Right atrium auricular region (tissue), 2 donors: ENCODE measurements around the gene MYO18B. TPM values are rescaled to one million over a fixed set of nuclear protein-coding genes. Genes with fewer than 3 reads are reported as not detected.

Source experiments
- DNase-seq: peaks from one replicate; pipeline ENCODE4 v3.0.0-alpha.2; 2019; ENCODE audit warnings: low spot score
- H3K27ac ChIP-seq, 2 donors: fragments of 200-600 bp; sonication (generic); 1 replicate in 1 of 2; 2 replicates in 1 of 2; pipeline ENCODE4 v1.5.1; 2016 to 2019
- H3K27me3 ChIP-seq, 2 donors: fragments of 200-600 bp; sonication (generic); one replicate each; pipeline versions ENCODE4 v1.5.1 to v1.6.0; 2017 to 2019
- H3K36me3 ChIP-seq: fragments of 200-600 bp; sonication (generic); one replicate; pipeline ENCODE4 v1.5.1; 2016
- H3K4me1 ChIP-seq, 2 donors: fragments of 200-600 bp; sonication (generic); one replicate each; pipeline versions ENCODE4 v1.5.1 to v1.6.0; 2017 to 2019
- H3K4me3 ChIP-seq, 2 donors: fragments of 200-600 bp; sonication (generic); 1 replicate in 1 of 2; 2 replicates in 1 of 2; pipeline ENCODE4 v1.5.1; 2017 to 2019; ENCODE audit warnings: mild to moderate bottlenecking in 1 of 2, moderate library complexity in 1 of 2
- H3K9me3 ChIP-seq, 2 donors: fragments of 200-600 bp; sonication (generic); one replicate each; pipeline ENCODE4 v1.5.1; 2019
- total RNA-seq, 2 donors: library from RNA; depleted of rRNA; stranded (reverse); fragments of >200 nt; gene quantifications; one replicate each; pipeline ENCODE4 v1.1.0, GENCODE V29; 2016
- TF ChIP-seq, protein P1 (sequence below), 2 donors: fragments of 200-600 bp; sonication (generic); IDR thresholded peaks; one replicate each; pipeline ENCODE4 v1.5.1; 2019; ENCODE audit warnings: antibody characterized with exemption in 2 of 2

Gene MYO18B
- total RNA-seq, 2 donors from 2014 or later, result 119 to 247 TPM

DNA sequence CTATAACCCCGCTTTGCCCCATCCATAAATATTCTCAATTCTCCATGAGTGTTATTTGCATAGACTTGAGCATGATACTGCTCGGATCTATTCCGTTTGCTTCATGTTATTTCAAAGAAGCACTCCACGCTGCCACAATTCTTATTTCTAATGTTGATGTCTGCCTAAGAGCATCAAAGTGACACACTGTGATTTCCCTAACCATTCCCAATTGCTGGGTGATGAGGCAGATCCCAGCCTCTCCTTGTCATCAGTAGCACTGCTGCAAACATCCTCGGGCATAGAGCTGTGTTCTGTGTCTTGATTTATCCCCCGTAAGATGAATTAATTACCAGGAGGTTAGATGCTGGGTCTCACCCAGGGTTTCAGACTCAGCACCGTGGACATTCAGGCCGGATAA lies 249.0 kb downstream of the MYO18B start:
- no peaks in the 10 kb centered on the region for H3K27me3 ChIP-seq
- DNase-seq, result no peak
- no peaks in the 10 kb centered on the region for H3K4me1 ChIP-seq
- no peak overlapping the region for H3K4me3 ChIP-seq
- no peaks in the 10 kb centered on the region for H3K9me3 ChIP-seq
- H3K36me3 ChIP-seq, result peaks cover 38% of the 10 kb centered on the region
- H3K27ac ChIP-seq, result no peak overlapping the region
- TF ChIP-seq, protein P1, sequence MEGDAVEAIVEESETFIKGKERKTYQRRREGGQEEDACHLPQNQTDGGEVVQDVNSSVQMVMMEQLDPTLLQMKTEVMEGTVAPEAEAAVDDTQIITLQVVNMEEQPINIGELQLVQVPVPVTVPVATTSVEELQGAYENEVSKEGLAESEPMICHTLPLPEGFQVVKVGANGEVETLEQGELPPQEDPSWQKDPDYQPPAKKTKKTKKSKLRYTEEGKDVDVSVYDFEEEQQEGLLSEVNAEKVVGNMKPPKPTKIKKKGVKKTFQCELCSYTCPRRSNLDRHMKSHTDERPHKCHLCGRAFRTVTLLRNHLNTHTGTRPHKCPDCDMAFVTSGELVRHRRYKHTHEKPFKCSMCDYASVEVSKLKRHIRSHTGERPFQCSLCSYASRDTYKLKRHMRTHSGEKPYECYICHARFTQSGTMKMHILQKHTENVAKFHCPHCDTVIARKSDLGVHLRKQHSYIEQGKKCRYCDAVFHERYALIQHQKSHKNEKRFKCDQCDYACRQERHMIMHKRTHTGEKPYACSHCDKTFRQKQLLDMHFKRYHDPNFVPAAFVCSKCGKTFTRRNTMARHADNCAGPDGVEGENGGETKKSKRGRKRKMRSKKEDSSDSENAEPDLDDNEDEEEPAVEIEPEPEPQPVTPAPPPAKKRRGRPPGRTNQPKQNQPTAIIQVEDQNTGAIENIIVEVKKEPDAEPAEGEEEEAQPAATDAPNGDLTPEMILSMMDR (IDR thresholded peaks at IDR 0.05), result no peak

DNA sequence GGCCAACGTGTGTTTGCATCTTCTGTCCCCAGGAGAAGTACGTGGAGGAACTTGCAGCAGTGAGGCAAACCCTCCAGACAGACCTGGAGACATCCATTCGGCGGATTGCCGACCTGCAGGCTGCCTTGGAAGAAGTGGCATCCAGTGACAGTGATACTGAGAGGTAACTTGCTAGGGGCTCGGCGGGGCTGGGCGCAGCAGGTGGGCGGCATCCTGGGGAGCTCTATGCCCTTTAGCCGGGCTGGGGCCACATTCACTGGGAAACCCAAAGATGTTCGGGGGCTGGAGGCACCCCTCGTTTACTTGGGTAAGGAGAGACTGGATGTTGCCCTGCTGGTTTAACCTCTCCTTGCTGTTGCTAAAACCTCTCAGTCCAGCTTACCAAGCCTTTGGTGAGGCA lies 250.3 kb downstream of the MYO18B start:
- H3K36me3 ChIP-seq, result peaks cover 41% of the 10 kb centered on the region
- no peak overlapping the region for H3K27ac ChIP-seq
- peaks cover 0 to 8% of the 10 kb centered on the region in 2 donors for H3K4me1 ChIP-seq
- H3K4me3 ChIP-seq, result no peak overlapping the region
- no peak for DNase-seq
- H3K9me3 ChIP-seq, result no peaks in the 10 kb centered on the region
- TF ChIP-seq, protein P1 (IDR thresholded peaks at IDR 0.05), result no peak
- no peaks in the 10 kb centered on the region for H3K27me3 ChIP-seq

DNA sequence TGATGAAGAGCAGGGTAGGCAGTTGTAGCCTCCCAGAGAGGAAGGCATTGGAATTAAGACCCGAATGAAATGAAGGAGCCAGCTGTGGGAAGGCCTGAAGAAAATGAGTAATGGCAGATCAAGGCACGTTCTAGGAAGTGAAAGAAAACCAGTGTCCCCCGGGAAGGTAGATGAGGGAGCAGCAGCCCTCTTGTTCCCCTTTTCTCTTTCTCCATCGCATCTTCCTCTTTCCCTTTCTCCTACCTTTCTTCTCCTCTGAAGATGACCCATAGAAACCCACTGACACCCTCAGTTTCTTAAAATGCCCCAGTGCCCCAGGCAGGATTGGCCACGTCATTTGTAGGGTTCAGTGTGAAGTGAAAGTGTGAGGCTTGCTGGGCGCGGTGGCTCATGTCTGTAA lies 254.7 kb downstream of the MYO18B start:
- DNase-seq, result no peak
- TF ChIP-seq, protein P1 (IDR thresholded peaks at IDR 0.05), result no peak
- no peak overlapping the region for H3K27ac ChIP-seq

DNA sequence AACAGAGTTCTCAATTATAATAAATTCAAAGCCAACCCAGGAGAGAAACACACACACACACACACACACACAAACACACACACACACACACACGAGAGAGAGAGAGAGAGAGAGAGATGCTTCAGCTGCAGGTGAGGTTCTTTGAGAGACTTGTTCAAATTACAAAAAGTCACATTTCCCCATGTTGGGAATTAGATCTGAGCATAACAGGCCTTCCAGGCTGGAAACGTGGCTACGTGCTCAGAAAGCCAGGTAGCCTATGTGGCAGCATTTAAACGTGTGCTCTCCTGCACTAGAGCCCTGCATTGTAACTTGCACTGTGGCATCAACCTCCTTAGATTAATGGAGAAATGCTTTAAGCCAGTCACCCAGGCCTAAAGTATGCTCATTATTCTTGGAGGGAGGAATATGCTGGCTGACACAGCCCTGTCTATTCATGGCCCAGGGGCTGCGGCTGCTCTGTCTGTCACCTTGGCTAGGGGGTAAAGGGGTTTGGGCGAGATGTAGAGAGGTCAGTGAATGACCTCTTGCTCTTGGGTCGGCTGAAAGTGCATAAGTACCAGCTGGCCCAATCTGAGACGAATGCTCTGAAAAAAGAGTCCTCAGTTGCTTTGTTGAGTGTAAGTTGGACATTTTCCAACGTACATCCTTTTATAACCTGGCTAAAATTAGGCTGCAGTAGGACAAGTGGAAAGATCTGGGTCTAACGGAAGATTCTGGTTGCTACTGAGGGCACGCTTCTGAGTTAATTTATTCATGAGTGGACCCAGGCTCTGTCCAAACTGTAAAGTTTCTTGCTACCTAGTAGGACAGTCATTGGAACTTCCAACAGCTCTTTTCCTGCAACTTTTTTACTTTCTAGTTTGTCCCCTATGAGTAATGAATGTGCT lies 256.1 kb downstream of the MYO18B start:
- DNase-seq, result no peak
- TF ChIP-seq, protein P1 (IDR thresholded peaks at IDR 0.05), result no peak
- Histone ChIP-seq H3K27me3 (no peaks in the 10 kb centered on the region), H3K9me3 (no peaks in the 10 kb centered on the region), H3K4me3 (no peak overlapping the region), H3K4me1 (peaks cover 0 to 17% of the 10 kb centered on the region in 2 donors), H3K36me3 (peaks cover 23% of the 10 kb centered on the region), H3K27ac (peak overlapping the region; percentile 23 to 26)

More for the DNA sequence above, 254.7 kb downstream of the MYO18B start:
- H3K4me1 ChIP-seq, result peaks cover 0 to 17% of the 10 kb centered on the region in 2 donors
- H3K36me3 ChIP-seq, result peaks cover 26% of the 10 kb centered on the region
- no peak overlapping the region for H3K4me3 ChIP-seq
- H3K9me3 ChIP-seq, result no peaks in the 10 kb centered on the region
- no peaks in the 10 kb centered on the region for H3K27me3 ChIP-seq

DNA sequence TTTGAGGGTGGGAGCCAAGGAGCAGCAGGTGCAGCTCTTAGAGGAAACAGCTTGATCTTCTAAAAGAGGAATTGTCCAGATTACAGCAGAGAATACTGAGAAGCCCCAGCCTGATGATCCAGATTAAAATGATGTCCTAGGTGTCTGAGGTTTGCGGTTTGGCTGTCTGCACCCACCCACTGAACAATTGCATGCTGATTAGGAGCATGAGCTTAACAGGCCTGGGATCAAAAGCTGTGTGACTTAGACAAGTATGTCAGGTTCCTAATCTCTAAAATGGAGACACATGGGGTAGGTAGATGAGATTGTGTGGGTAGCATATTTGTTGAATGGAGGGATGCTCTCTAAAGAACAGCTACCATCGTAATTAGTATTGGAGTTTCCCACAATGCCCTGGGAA lies 260.5 kb downstream of the MYO18B start:
- H3K9me3 ChIP-seq, result no peaks in the 10 kb centered on the region
- DNase-seq, result no peak
- peaks cover 0 to 9% of the 10 kb centered on the region in 2 donors for H3K4me1 ChIP-seq
- peaks cover 31% of the 10 kb centered on the region for H3K36me3 ChIP-seq
- TF ChIP-seq, protein P1 (IDR thresholded peaks at IDR 0.05), result no peak
- no peak overlapping the region for H3K27ac ChIP-seq
- H3K4me3 ChIP-seq, result no peak overlapping the region
- H3K27me3 ChIP-seq, result no peaks in the 10 kb centered on the region
